ENCODE data around the gene ADARB2.

The ADARB2 gene

DNA sequence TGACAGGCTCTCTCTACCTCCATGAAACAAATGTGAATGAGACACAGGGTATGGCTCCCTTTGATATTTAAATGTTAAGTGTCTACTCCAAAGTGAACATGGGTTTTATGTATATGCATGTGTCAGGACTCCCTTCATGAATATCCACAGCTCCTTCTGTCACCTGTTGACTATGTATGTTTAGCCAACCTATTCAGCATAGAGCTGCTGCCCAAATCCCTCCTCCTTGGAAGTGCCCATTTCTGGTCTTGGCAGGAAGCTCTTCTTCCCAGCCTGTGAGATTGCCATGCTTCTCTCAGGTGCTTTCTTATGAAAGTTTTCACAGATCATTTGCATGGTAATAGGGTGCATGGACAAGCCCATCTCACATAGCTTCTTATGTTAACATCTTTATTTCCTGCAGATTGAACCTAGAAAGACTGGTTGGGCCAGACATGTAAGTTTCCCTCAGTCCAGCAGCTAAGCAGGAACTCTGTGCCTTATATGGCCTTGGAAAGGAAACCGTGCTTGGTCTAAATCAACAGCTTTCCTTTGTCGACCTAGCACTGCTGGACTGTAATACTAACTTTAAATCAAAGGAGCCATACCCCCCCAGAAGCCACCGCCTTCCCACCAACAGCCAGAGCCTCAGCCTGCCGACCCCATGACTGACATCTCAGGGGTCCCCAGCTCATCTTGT is 288.9 kb downstream of the ADARB2 start:
- ChIA-PET CTCF (interaction anchor here (0.8 to 1.0 kb wide), 2 partner anchors 28 to 29 kb away, joined by 3 read pairs; no protein-coding TSS in a partner anchor), POLR2A (no interaction called here)
- Histone ChIP-seq H3K36me3 (ENCODE audit: control insufficient read depth in 2 of 2, insufficient read depth in 1 of 2, low read length in 2 of 2) (no peaks in the 10 kb centered on the region), H3K4me1 (ENCODE audit: control insufficient read depth, insufficient read depth, low read length) (no peaks in the 10 kb centered on the region), H3K4me3 (ENCODE audit: low read depth, low read length) (no peak overlapping the region), H3K9me3 (ENCODE audit: control insufficient read depth, insufficient read depth, low read depth, low read length) (no peaks in the 10 kb centered on the region), H3K27ac (ENCODE audit: extremely low read depth, low read depth, low read length) (no peak overlapping the region)
- no peak for TF ChIP-seq ZNF175 (tag by site-specific recombination; IDR thresholded peaks at IDR 0.05)
- TF ChIP-seq SCRT1 (tag by site-specific recombination; IDR thresholded peaks at IDR 0.05; ENCODE audit: borderline replicate concordance): 0 out of 2 replicates have a peak, but pooled peaks have one; percentile 42
- TF ChIP-seq SCRT2 (tag by site-specific recombination; IDR thresholded peaks at IDR 0.05): peak; percentile 77

DNA sequence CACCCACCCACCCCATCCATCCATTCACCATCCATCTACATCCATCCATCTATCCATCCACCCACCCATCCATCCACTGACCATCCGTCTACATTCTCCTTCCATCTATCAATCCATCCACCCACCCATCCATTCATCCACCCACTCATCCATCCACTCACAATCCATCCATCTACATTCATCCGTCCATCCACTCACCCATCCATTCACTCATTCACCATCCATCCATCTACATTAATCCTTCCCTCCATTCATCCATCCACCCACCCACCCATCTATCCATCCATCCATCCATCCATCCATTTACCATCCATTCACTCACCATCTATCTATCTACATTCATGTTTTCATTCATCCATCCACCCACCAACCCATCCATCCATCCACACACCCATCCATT is 292.5 kb downstream of the ADARB2 start:
- H3K4me1 ChIP-seq (ENCODE audit: control insufficient read depth, insufficient read depth, low read length): no peaks in the 10 kb centered on the region
- H3K4me3 ChIP-seq (ENCODE audit: low read depth, low read length): no peak overlapping the region
- ChIA-PET POLR2A (no interaction called here), CTCF (no interaction called here)
- no peak overlapping the region for H3K27ac ChIP-seq (ENCODE audit: extremely low read depth, low read depth, low read length)
- no peaks in the 10 kb centered on the region for H3K36me3 ChIP-seq (ENCODE audit: control insufficient read depth in 2 of 2, insufficient read depth in 1 of 2, low read length in 2 of 2)
- no peaks in the 10 kb centered on the region for H3K9me3 ChIP-seq (ENCODE audit: control insufficient read depth, insufficient read depth, low read depth, low read length)
- TF ChIP-seq ZBTB8A (tag by site-specific recombination; IDR thresholded peaks at IDR 0.05) (no peak), ZNF366 (tag by site-specific recombination; conservative IDR thresholded peaks at IDR 0.05) (0 out of 2 replicates have a peak, but pooled peaks have one; percentile 68), ZNF24 (tag by site-specific recombination; IDR thresholded peaks at IDR 0.05) (no peak), ZNF785 (tag by site-specific recombination; IDR thresholded peaks at IDR 0.05) (no peak), ZBTB20 (tag by site-specific recombination; IDR thresholded peaks at IDR 0.05) (no peak), EGR2 (tag by site-specific recombination; IDR thresholded peaks at IDR 0.05; ENCODE audit: low read depth) (peak; percentile 66; the same call in 1 of the 2 replicates), ZFHX2 (tag by site-specific recombination; conservative IDR thresholded peaks at IDR 0.05) (peak; percentile 45), ZNF792 (tag by site-specific recombination; IDR thresholded peaks at IDR 0.05) (no peak), ZNF302 (tag by site-specific recombination; IDR thresholded peaks at IDR 0.05; ENCODE audit: low read depth) (no peak), ZNF571 (tag by site-specific recombination; IDR thresholded peaks at IDR 0.05) (no peak), ZNF843 (tag by site-specific recombination; IDR thresholded peaks at IDR 0.05) (no peak), ZNF394 (tag by site-specific recombination; IDR thresholded peaks at IDR 0.05; ENCODE audit: borderline replicate concordance) (no peak), HOXA7 (CRISPR knock-in tag; IDR thresholded peaks at IDR 0.05; ENCODE audit: borderline replicate concordance) (no peak), ZXDB (tag by site-specific recombination; IDR thresholded peaks at IDR 0.05) (no peak)
- TF ChIP-seq, protein P1, sequence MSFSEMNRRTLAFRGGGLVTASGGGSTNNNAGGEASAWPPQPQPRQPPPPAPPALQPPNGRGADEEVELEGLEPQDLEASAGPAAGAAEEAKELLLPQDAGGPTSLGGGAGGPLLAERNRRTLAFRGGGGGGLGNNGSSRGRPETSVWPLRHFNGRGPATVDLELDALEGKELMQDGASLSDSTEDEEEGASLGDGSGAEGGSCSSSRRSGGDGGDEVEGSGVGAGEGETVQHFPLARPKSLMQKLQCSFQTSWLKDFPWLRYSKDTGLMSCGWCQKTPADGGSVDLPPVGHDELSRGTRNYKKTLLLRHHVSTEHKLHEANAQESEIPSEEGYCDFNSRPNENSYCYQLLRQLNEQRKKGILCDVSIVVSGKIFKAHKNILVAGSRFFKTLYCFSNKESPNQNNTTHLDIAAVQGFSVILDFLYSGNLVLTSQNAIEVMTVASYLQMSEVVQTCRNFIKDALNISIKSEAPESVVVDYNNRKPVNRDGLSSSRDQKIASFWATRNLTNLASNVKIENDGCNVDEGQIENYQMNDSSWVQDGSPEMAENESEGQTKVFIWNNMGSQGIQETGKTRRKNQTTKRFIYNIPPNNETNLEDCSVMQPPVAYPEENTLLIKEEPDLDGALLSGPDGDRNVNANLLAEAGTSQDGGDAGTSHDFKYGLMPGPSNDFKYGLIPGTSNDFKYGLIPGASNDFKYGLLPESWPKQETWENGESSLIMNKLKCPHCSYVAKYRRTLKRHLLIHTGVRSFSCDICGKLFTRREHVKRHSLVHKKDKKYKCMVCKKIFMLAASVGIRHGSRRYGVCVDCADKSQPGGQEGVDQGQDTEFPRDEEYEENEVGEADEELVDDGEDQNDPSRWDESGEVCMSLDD (tag by site-specific recombination; IDR thresholded peaks at IDR 0.05): no peak
- TF ChIP-seq, protein P2, sequence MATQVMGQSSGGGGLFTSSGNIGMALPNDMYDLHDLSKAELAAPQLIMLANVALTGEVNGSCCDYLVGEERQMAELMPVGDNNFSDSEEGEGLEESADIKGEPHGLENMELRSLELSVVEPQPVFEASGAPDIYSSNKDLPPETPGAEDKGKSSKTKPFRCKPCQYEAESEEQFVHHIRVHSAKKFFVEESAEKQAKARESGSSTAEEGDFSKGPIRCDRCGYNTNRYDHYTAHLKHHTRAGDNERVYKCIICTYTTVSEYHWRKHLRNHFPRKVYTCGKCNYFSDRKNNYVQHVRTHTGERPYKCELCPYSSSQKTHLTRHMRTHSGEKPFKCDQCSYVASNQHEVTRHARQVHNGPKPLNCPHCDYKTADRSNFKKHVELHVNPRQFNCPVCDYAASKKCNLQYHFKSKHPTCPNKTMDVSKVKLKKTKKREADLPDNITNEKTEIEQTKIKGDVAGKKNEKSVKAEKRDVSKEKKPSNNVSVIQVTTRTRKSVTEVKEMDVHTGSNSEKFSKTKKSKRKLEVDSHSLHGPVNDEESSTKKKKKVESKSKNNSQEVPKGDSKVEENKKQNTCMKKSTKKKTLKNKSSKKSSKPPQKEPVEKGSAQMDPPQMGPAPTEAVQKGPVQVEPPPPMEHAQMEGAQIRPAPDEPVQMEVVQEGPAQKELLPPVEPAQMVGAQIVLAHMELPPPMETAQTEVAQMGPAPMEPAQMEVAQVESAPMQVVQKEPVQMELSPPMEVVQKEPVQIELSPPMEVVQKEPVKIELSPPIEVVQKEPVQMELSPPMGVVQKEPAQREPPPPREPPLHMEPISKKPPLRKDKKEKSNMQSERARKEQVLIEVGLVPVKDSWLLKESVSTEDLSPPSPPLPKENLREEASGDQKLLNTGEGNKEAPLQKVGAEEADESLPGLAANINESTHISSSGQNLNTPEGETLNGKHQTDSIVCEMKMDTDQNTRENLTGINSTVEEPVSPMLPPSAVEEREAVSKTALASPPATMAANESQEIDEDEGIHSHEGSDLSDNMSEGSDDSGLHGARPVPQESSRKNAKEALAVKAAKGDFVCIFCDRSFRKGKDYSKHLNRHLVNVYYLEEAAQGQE (tag by site-specific recombination; IDR thresholded peaks at IDR 0.05): no peak
- TF ChIP-seq, protein P3, sequence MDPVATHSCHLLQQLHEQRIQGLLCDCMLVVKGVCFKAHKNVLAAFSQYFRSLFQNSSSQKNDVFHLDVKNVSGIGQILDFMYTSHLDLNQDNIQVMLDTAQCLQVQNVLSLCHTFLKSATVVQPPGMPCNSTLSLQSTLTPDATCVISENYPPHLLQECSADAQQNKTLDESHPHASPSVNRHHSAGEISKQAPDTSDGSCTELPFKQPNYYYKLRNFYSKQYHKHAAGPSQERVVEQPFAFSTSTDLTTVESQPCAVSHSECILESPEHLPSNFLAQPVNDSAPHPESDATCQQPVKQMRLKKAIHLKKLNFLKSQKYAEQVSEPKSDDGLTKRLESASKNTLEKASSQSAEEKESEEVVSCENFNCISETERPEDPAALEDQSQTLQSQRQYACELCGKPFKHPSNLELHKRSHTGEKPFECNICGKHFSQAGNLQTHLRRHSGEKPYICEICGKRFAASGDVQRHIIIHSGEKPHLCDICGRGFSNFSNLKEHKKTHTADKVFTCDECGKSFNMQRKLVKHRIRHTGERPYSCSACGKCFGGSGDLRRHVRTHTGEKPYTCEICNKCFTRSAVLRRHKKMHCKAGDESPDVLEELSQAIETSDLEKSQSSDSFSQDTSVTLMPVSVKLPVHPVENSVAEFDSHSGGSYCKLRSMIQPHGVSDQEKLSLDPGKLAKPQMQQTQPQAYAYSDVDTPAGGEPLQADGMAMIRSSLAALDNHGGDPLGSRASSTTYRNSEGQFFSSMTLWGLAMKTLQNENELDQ (tag by site-specific recombination; IDR thresholded peaks at IDR 0.05; ENCODE audit: low read depth): no peak
- TF ChIP-seq, protein P4, sequence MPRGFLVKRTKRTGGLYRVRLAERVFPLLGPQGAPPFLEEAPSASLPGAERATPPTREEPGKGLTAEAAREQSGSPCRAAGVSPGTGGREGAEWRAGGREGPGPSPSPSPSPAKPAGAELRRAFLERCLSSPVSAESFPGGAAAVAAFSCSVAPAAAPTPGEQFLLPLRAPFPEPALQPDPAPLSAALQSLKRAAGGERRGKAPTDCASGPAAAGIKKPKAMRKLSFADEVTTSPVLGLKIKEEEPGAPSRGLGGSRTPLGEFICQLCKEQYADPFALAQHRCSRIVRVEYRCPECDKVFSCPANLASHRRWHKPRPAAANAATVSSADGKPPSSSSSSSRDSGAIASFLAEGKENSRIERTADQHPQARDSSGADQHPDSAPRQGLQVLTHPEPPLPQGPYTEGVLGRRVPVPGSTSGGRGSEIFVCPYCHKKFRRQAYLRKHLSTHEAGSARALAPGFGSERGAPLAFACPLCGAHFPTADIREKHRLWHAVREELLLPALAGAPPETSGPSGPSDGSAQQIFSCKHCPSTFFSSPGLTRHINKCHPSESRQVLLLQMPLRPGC (tag by site-specific recombination; IDR thresholded peaks at IDR 0.05): no peak
- TF ChIP-seq, protein P5, sequence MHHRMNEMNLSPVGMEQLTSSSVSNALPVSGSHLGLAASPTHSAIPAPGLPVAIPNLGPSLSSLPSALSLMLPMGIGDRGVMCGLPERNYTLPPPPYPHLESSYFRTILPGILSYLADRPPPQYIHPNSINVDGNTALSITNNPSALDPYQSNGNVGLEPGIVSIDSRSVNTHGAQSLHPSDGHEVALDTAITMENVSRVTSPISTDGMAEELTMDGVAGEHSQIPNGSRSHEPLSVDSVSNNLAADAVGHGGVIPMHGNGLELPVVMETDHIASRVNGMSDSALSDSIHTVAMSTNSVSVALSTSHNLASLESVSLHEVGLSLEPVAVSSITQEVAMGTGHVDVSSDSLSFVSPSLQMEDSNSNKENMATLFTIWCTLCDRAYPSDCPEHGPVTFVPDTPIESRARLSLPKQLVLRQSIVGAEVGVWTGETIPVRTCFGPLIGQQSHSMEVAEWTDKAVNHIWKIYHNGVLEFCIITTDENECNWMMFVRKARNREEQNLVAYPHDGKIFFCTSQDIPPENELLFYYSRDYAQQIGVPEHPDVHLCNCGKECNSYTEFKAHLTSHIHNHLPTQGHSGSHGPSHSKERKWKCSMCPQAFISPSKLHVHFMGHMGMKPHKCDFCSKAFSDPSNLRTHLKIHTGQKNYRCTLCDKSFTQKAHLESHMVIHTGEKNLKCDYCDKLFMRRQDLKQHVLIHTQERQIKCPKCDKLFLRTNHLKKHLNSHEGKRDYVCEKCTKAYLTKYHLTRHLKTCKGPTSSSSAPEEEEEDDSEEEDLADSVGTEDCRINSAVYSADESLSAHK (tag by site-specific recombination; IDR thresholded peaks at IDR 0.05): no peak
